Activated CD4-positive, alpha-beta memory T cell treated with anti-CD3 and anti-CD28 coated beads, Interleukin-2, amount 10 ng/mL, durations not matched to agents 7 days and 5 days (primary cell): Measurements from ENCODE around the gene ACTL8. TPM values are rescaled to one million over a fixed set of nuclear protein-coding genes. Genes with fewer than 3 reads are reported as not detected.

ENCODE experiments used
- CTCF ChIA-PET: fragments of 350-600 bp; sonication (Branson Sonifier 250); formaldehyde crosslinking; loops from one replicate; lab custom pipeline; 2021; ENCODE audit warnings: antibody characterized with exemption, inconsistent platforms; lab: Charles Lee
- POLR2A ChIA-PET: fragments of 350-600 bp; sonication (Branson Sonifier 250); formaldehyde crosslinking; loops from one replicate; lab custom pipeline; 2021; ENCODE audit warnings: antibody characterized with exemption; lab: Charles Lee
- DNase-seq: peaks from one replicate; pipeline ENCODE4 v3.0.0-alpha.2; 2020
- H3K27ac Mint-ChIP-seq: one replicate; pipeline ENCODE4 v1.8.0; 2021; ENCODE audit warnings: mild to moderate bottlenecking, mixed read lengths
- H3K27me3 Mint-ChIP-seq: one replicate; pipeline ENCODE4 v1.8.0; 2021; ENCODE audit warnings: mixed read lengths
- H3K36me3 Mint-ChIP-seq: one replicate; pipeline ENCODE4 v1.8.0; 2021; ENCODE audit warnings: low read depth, mixed read lengths
- H3K4me1 Mint-ChIP-seq: one replicate; pipeline ENCODE4 v1.8.0; 2021; ENCODE audit warnings: mixed read lengths
- H3K4me3 Mint-ChIP-seq: one replicate; pipeline ENCODE4 v1.8.0; 2021; ENCODE audit warnings: mild to moderate bottlenecking, mixed read lengths
- H3K9me3 Mint-ChIP-seq: one replicate; pipeline ENCODE4 v1.8.0; 2021; ENCODE audit warnings: mixed read lengths
- total RNA-seq, 2 experiments: library from RNA; stranded (reverse); gene quantifications; one replicate each; pipeline ENCODE4 v1.2.3, GENCODE V29; 2021

The ACTL8 gene
- total RNA-seq, 2 experiments from 2014 or later: not detected

- H3K27me3 Mint-ChIP-seq: no peaks in the 10 kb centered on the region
- no peak for DNase-seq
- H3K4me3 Mint-ChIP-seq: no peak overlapping the region
- no peaks in the 10 kb centered on the region for H3K36me3 Mint-ChIP-seq
- CTCF ChIA-PET: no interaction called here
- no peak overlapping the region for H3K27ac Mint-ChIP-seq
- POLR2A ChIA-PET: no interaction called here
- H3K9me3 Mint-ChIP-seq: no peaks in the 10 kb centered on the region
- no peaks in the 10 kb centered on the region for H3K4me1 Mint-ChIP-seq
Observed at GRCh38 chr1:17875882-17876280, 120.7 kb downstream of the ACTL8 start.

Other genes with a start within 250 kb of the ACTL8 start
- gene ARHGEF10L, start 215.6 kb upstream of the ACTL8 start, total RNA-seq: not detected